Measurements from ENCODE around the gene GRIK3. TPM values are rescaled to one million over a fixed set of nuclear protein-coding genes. Genes with fewer than 3 reads are reported as not detected.
A peak's percentile ranks its signal among the peaks of the same experiment; 100 is the strongest.

Gene GRIK3
- total and polyA plus RNA-seq, 2 of the 8 experiments (the other 6 are each of a cell fraction or from before 2014, with no cell fraction given): 2.1 to 3.4 TPM

GRCh38 chr1:36814083-36814482 is 220.2 kb downstream of the GRIK3 start:
- Histone ChIP-seq H3K56ac (replicated peaks; ENCODE audit: insufficient read length, low read depth, low read length) (no peak overlapping the region), H3K79me2 (ENCODE audit: control insufficient read depth in 1 of 2, insufficient read depth in 2 of 2, low read length in 2 of 2) (no peaks in the 10 kb centered on the region), H3K27ac (ENCODE audit: low read depth, low read length) (no peak overlapping the region), H3K79me1 (ENCODE audit: low read depth, low read length) (no peaks in the 10 kb centered on the region), H3K27me3 (replicated peaks in 1 of 4; ENCODE audit: control insufficient read depth in 3 of 4, extremely low read depth in 1 of 4, insufficient read depth in 3 of 4, low read length in 3 of 4) (no peaks in the 10 kb centered on the region), H4K20me1 (replicated peaks in 1 of 2; ENCODE audit: control insufficient read depth in 1 of 2, insufficient read depth in 2 of 2, low read length in 2 of 2) (peaks cover 0 to 2% of the 10 kb centered on the region in 2 experiments), H2BK5ac (ENCODE audit: low read depth, low read length) (no peak overlapping the region), H3K9ac (replicated peaks in 1 of 4; ENCODE audit: extremely low read depth in 1 of 4, low read depth in 3 of 4, low read length in 3 of 4) (no peak overlapping the region), H4K8ac (ENCODE audit: extremely low read depth, insufficient read depth, low read length) (peak overlapping the region; percentile 12; the same call in 1 of the 2 replicates), H2BK20ac (ENCODE audit: low read length) (no peak overlapping the region), H4K5ac (ENCODE audit: insufficient read length, low read depth, low read length) (no peak overlapping the region), H3K23me2 (ENCODE audit: low read depth, low read length) (peaks cover 5% of the 10 kb centered on the region; the same call in 1 of the 2 replicates), H3K4me1 (replicated peaks in 1 of 4; ENCODE audit: control insufficient read depth in 3 of 4, insufficient read depth in 4 of 4, low read length in 3 of 4) (peaks cover 0 to 3% (median 0%) of the 10 kb centered on the region in 4 experiments; a peak in 1 of 7 replicates), H2AK5ac (ENCODE audit: low read depth, low read length) (no peak overlapping the region), H3K23ac (ENCODE audit: insufficient read length) (no peak overlapping the region), H2AFZ (ENCODE audit: low read length) (no peak overlapping the region), H3K18ac (ENCODE audit: extremely low read depth, low read length) (no peak overlapping the region), H3K4ac (replicated peaks; ENCODE audit: insufficient read length, low read depth, low read length) (no peak overlapping the region), H3K36me3 (ENCODE audit: control insufficient read depth in 2 of 4, insufficient read depth in 4 of 4, low read length in 3 of 4) (no peaks in the 10 kb centered on the region), H3K9me3 (ENCODE audit: insufficient read depth in 2 of 2, low read depth in 1 of 2, low read length in 1 of 2) (no peaks in the 10 kb centered on the region), H4K91ac (replicated peaks; ENCODE audit: insufficient read length, low read length) (no peak overlapping the region), H2BK120ac (replicated peaks; ENCODE audit: low read depth, low read length) (no peak overlapping the region), H2BK15ac (ENCODE audit: low read length) (no peak overlapping the region), H3K4me2 (ENCODE audit: insufficient read depth in 1 of 2, low read depth in 2 of 2, low read length in 2 of 2) (no peak overlapping the region), H3K14ac (ENCODE audit: insufficient read length) (no peak overlapping the region), H2BK12ac (ENCODE audit: low read depth, low read length) (no peak overlapping the region), H3K4me3 (ENCODE audit: extremely low read depth in 1 of 4, insufficient read depth in 2 of 4, low read depth in 3 of 4, low read length in 4 of 4) (no peak overlapping the region)
- FAIRE-seq: no peak
- CTCF ChIA-PET (ENCODE audit: partially characterized antibody): interaction anchor here (0.9 kb wide), 1 partner anchor 204 kb away, joined by 3 read pairs; no protein-coding TSS in a partner anchor
- no peak for TF ChIP-seq JUN (IDR thresholded peaks at IDR 0.05; ENCODE audit: low read depth, low read length)
- TF ChIP-seq RNF2 (IDR thresholded peaks at IDR 0.05; ENCODE audit: borderline replicate concordance, low read depth, low read length, missing control alignments, poor library complexity, severe bottlenecking): no peak
- TF ChIP-seq CBX8 (IDR thresholded peaks at IDR 0.05; ENCODE audit: borderline replicate concordance, low read depth, low read length): no peak
- TF ChIP-seq POLR2AphosphoS5 (IDR thresholded peaks at IDR 0.05; ENCODE audit: low read depth, low read length): no peak
- TF ChIP-seq CEBPB (IDR thresholded peaks at IDR 0.05; ENCODE audit: low read depth, low read length): no peak
- no peak for TF ChIP-seq KDM4A (IDR thresholded peaks at IDR 0.05; ENCODE audit: low read depth, low read length, severe bottlenecking)
- TF ChIP-seq GABPA (IDR thresholded peaks at IDR 0.05; ENCODE audit: borderline replicate concordance, insufficient read depth, low read length): no peak
- no peak for TF ChIP-seq YY1 (IDR thresholded peaks at IDR 0.05; ENCODE audit: low read depth, low read length)
- no peak for TF ChIP-seq TAF1 (IDR thresholded peaks at IDR 0.05; ENCODE audit: low read depth, low read length)
- no peak for TF ChIP-seq BACH1 (IDR thresholded peaks at IDR 0.05; ENCODE audit: low read length)
- DNase-seq (ENCODE audit: low read depth in 1 of 2, low spot score in 2 of 2): no peak
- WGBS, 2 experiments (ENCODE audit: extremely low coverage in 1 of 2, insufficient coverage in 1 of 2, insufficient read length in 1 of 2, insufficient replicate concordance in 2 of 2, low coverage in 1 of 2, low lambda C conversion rate in 2 of 2, missing lambda C conversion rate in 1 of 2): 100% methylated on average over 7 of the region's 7 CpGs; no CpG with 5 or more reads in 1 of the 2 experiments
- POLR2A ChIA-PET (ENCODE audit: partially characterized antibody): no interaction called here
